IPS-18c (cell line): Measurements from ENCODE around the gene COL9A2.

Experiments
- H3K4me3 ChIP-seq: 2 replicates; pipeline ENCODE4 v1.7.0; 2013; ENCODE audit warnings: low read depth, mild to moderate bottlenecking, low read length, moderate library complexity; ENCODE audit not compliant: insufficient read depth
- H3K9me3 ChIP-seq: one replicate; pipeline ENCODE4 v1.6.1; 2013; ENCODE audit warnings: mild to moderate bottlenecking, low read length, moderate library complexity; ENCODE audit not compliant: control insufficient read depth, insufficient read depth

Gene COL9A2

GRCh38 chr1:40309374-40310128, 7.5 kb downstream of the COL9A2 start:
- no peak overlapping the region for H3K4me3 ChIP-seq
- no peaks in the 10 kb centered on the region for H3K9me3 ChIP-seq

DNA sequence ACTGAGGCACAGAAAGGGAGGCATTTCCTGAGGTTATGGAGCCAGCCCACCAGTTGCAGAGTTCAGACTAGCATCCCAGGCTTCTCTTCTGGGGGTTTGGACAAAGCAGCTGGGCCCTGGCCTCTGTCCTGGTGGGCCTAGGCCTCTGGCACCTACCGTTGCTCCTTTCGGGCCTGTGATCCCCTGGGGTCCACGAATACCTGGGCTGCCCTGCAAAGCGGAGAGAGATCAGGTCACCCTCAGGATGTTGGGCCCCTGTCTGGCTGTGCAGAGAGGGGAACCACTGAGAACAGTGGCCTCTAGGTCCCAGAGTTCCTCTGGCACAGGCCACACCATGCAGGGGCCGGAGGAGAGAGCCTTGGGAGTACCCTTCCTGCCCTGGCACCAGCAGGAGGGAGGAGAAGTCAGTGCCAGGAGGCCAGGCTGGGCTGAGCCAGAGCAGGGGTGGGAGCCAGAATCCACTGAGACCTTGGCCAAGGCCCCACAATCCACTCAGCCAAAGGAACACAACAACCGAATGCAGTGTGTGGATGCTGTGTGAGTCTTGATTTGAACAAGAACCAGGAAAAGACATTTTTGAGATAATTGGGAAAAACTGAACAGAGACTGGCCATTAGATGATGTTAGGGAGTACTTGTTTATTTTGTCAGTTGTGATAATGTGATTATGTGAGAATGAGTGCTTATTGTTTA, 8.9 kb downstream of the COL9A2 start:
- Histone ChIP-seq H3K4me3 (no peak overlapping the region), H3K9me3 (no peaks in the 10 kb centered on the region)

- no peaks in the 10 kb centered on the region for H3K9me3 ChIP-seq
- no peak overlapping the region for H3K4me3 ChIP-seq
Observed at GRCh38 chr1:40307186-40307585, 9.9 kb downstream of the COL9A2 start.

GRCh38 chr1:40306296-40306695, 10.8 kb downstream of the COL9A2 start:
- Histone ChIP-seq H3K9me3 (no peaks in the 10 kb centered on the region), H3K4me3 (no peak overlapping the region)

DNA sequence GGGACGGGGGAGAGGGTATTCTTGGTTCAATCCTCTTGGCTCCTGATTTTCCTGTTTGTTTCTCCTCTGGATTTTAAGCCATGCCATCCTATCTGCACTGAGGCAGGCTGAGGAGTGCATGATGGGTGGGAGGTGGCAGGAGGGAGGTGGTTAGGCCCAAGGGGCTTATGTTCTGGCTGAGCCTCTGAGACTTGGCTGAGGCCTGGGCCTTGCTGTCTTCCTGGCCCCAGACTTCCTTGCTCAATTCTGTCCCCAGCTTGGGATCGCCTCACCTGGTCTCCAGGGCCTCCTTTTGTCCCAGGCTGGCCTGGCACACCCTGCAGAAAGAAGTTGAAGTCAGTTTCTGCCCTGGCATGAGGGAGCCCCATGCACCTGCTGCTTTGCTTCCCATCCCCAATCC, 11.2 kb downstream of the COL9A2 start:
- Histone ChIP-seq H3K4me3 (no peak overlapping the region), H3K9me3 (no peaks in the 10 kb centered on the region)

GRCh38 chr1:40305451-40305850, 11.6 kb downstream of the COL9A2 start:
- H3K9me3 ChIP-seq = no peaks in the 10 kb centered on the region

DNA sequence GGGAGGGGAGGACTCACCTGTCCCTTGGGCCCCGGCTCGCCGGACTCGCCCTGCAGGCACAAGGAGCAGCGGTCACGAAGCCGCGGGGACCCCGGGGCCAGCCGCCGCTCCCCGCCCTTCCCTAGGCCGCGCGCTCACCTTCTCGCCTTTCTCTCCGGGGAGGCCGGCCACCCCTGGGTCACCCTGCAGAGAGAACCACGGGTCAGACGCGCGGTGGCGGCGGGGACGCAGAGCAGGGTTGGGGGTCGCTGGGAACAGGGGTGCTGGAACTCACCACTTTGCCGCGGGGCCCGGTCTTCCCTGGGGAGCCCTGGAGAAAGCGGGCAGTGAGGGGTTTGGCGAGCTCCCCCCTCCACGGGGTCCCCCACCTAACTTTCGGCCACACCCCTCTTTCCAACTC, 13.3 kb downstream of the COL9A2 start:
- no peak overlapping the region for H3K4me3 ChIP-seq
- H3K9me3 ChIP-seq = no peaks in the 10 kb centered on the region

More at GRCh38 chr1:40305451-40305850, 11.6 kb downstream of the COL9A2 start:
- no peak overlapping the region for H3K4me3 ChIP-seq

GRCh38 chr1:40303051-40303771, 13.9 kb downstream of the COL9A2 start:
- Histone ChIP-seq H3K4me3 (no peak overlapping the region), H3K9me3 (no peaks in the 10 kb centered on the region)

GRCh38 chr1:40302475-40302874, 14.6 kb downstream of the COL9A2 start:
- no peaks in the 10 kb centered on the region for H3K9me3 ChIP-seq
- H3K4me3 ChIP-seq = no peak overlapping the region

DNA sequence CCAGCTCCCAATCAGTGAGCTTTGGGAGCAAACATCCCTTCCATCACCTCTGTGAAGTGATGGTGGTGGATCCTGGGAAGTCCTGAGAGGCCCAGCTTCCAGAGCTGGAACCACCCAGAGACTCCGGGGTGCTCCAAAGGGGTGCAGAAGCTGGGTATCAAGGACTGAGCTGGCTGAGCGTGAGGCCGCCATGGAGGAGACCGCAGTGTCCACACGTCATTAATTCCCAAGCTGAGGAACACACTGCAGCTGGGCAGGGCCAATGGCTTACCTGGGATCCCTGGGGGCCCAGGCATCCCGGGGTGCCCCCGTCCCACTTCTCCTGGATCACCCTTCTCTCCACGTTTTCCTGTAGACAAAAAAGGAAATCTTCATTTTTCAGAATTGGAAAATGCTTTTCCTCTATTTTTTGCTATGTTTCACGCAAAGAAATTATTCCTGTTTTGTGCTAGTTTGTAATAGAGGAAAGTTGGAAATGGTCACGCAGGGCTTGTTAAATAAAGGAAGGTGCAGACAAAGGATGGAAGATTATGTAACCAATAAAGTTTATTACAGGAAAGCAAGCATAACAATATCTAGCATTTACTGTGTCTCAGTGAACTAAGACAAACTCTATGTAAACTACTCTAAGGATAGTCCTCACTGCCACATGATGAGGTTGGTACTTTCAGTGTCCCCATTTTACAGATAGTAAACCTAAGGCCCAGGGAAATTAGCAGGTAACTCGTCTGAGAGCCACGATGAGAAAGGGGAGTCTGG, 15.4 kb downstream of the COL9A2 start:
- H3K4me3 ChIP-seq = no peak overlapping the region
- H3K9me3 ChIP-seq = no peaks in the 10 kb centered on the region

- Histone ChIP-seq H3K9me3 (no peaks in the 10 kb centered on the region), H3K4me3 (no peak overlapping the region)
Observed at GRCh38 chr1:40301066-40301465, 16.0 kb downstream of the COL9A2 start.

DNA sequence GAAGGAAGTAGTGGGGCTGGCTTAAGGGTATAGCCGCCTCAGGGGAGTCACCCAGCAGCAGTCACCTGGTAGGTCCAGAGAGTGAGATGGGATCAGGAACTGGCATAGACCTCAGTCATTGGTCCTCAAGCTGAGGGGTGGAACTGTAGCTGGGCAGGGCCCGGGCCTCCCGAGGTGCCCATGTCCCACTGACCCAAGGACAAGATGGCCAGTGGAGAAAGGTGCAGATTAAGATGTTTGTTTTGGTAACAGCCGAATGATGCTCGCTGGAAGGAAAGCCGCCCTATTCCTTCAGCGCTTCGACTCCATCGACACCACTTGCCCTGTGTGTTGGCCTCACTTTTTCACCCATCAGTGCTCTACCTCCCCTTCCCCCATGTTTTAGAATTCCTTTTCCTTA, 16.4 kb downstream of the COL9A2 start:
- no peak overlapping the region for H3K4me3 ChIP-seq
- no peaks in the 10 kb centered on the region for H3K9me3 ChIP-seq

DNA sequence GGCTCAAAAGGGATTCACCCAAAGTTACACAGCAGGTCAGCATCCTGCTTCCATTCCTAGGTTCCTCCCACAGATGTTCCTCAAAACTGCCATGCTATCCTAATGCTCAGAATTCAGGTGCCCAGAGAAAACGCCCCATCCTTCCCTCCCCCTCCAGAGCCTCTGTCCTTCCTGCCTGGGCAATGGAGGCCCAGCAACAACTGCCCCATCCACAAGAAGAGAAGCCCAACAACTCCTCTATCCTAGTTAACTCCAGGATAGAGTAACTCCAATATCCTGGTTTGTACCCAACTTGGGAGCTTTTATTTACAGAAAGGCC, 16.9 kb downstream of the COL9A2 start:
- H3K9me3 ChIP-seq = no peaks in the 10 kb centered on the region
- H3K4me3 ChIP-seq = no peak overlapping the region

DNA sequence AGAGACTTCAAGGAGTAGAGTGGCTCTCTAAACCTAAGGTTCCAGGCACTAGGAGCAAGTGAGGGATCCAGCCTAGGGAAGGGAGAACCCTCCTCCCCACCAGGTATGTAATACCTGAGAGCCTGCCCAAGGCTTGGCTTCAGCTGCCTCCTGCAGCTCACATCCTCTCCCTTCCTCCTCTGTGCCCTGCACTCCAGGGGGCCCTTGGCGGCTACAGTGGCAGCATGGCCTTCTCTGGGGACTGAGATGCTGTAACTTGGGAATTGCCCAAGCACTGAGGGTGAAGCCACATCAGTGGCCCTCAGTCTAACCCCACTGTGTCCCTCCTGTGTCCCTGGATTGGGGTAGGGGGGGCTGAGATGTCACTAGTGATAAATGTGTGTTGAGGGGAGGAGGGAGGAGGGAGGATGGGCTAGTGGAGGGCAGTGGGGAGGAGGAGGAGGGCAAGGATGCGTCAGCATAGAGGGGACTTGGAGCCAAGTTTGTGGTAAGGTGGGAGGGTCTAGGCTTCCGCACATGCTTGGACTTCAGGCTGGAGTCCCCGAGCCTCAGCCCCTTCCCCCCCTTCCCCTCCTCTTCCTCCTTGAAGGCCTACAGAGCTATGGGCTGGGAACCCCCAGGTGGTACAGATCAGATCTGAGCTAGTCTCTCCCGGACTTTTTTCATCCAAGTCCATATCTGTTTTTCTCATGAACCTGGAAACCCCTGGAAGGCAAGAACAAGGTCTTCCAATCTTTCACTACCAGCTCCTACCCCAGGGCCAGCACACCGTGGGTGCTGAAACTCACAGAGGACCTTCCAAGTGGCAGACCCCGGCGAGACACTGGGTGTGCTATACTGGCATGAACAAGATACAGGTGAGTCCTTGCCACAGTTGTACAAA, 17.5 kb downstream of the COL9A2 start:
- no peak overlapping the region for H3K4me3 ChIP-seq
- H3K9me3 ChIP-seq = no peaks in the 10 kb centered on the region

GRCh38 chr1:40291293-40291692, 25.8 kb downstream of the COL9A2 start:
- H3K4me3 ChIP-seq = no peak overlapping the region
- H3K9me3 ChIP-seq = no peaks in the 10 kb centered on the region

GRCh38 chr1:40281853-40282252, 35.2 kb downstream of the COL9A2 start:
- Histone ChIP-seq H3K9me3 (no peaks in the 10 kb centered on the region), H3K4me3 (no peak overlapping the region)

DNA sequence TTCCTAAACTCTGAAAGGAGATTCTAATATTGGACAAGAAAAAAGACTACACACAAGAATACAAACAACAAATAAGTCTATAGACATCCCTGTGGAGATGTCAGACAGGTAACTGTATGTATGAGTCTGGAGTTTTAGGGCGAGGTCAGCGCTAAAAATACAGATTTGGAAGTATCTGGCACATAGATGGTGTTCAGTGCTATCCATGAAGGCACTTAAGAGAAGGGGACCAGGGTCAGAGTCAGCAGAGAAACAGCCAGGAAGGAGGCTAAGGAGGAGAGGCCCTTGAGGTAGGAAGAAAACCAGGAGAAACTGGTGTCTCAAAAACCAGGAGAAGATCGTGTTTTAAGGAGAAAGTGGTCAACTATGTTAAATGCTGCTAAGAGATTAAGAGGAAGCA, 41.0 kb downstream of the COL9A2 start:
- no peak overlapping the region for H3K4me3 ChIP-seq
- H3K9me3 ChIP-seq = no peaks in the 10 kb centered on the region
